GM21786 (cell line): ENCODE results near the gene NXNL1.
"Not testable (repeated sequence)": the region's sequence is repeated elsewhere in the genome, so short reads cannot be mapped to it uniquely, and the experiment has no call there.

Source experiments
- ATAC-seq: cut with Tn5 transposase; IDR thresholded peaks from one replicate; pipeline ENCODE4 v1.9.1; 2021; ENCODE audit not compliant: unreplicated experiment

Gene NXNL1

DNA sequence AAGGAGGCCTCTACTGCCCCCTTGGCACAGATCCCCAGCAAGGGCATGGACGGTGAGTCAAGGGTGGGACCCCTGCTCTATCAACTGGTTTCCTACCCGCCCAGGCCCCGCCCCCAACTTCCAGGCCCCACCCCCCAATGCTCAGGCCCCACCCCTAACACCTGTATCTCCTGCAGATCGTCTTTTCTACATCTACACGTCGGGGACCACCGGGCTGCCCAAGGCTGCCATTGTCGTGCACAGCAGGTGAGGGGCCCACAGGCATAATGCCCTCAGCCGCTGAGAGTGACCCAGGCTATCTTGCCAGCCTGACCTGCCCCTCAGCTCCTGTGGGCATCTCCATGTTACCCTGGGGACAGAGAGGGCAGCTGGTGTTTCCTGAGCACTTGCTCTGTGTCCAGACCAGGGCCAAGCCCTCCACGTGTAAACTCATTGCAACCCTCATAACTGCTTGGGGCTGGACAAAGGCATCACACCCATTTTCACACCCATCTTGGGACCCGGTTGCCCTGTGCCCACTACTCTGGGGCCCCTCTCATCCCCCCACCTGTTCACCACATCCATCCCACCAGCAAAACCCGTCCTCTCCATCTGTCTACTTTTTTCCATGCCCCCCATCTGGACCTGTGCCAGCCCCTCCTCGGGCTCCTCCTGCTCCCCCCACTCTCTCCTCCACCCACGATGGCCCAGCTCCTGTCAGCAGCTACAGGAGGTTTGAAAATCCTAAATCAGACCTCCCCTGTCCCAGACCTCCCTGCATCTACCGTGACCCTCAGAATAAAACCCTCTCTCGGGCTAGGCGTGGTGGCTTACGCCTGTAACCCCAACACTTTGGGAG is 26.8 kb upstream of the NXNL1 start:
- no peak for ATAC-seq

DNA sequence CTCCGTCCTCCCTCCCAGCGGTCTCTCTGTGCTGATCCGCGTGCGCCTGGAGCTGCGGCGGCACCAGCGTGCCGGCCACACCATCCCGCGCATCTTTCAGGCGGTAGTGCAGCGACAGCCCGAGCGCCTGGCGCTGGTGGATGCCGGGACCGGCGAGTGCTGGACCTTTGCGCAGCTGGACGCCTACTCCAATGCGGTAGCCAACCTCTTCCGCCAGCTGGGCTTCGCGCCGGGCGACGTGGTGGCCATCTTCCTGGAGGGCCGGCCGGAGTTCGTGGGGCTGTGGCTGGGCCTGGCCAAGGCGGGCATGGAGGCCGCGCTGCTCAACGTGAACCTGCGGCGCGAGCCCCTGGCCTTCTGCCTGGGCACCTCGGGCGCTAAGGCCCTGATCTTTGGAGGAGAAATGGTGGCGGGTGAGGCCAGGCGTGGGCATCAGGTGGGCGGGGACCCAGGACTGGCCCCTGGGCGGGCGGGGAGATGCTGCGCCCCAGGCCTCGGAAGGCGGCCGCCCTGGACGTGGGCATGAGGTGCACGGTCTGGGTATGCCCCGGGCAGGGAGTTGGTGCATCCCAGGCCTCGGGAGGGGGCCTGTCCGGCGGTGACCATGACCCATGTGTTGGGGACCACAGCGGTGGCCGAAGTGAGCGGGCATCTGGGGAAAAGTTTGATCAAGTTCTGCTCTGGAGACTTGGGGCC is 26.0 kb upstream of the NXNL1 start:
- no peak for ATAC-seq

DNA sequence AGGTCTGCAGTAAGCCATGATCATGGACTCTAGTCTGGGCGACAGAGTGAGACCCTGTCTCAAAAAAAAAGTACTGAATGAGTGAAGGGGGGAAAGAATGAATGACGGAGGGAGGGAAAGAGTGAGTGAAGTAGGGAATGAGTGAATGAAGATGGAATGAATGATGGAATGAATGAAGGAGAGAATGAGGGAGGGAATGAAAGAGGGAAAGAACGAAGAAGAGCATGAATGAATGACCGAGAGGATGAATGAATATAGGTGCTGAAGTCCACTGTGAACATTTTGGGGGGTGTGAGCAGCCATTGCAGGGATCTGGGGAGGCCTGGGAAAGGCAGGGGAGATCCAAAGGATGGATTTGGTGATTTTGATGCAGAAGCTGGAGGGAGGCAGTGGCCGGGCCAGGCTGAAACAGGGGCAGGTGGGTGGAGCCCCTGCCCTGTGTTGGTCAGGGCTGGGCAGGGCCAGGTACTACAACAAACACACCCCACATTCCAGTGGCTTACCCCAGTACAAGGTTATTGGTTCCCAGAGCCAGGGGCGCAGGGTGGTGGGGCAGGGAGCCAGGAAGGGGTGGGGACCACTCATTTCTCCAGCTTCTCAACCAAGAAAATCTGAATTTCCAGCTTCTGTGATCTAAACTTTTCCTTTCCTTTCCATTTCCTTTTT is 23.9 kb upstream of the NXNL1 start:
- no peak for ATAC-seq

DNA sequence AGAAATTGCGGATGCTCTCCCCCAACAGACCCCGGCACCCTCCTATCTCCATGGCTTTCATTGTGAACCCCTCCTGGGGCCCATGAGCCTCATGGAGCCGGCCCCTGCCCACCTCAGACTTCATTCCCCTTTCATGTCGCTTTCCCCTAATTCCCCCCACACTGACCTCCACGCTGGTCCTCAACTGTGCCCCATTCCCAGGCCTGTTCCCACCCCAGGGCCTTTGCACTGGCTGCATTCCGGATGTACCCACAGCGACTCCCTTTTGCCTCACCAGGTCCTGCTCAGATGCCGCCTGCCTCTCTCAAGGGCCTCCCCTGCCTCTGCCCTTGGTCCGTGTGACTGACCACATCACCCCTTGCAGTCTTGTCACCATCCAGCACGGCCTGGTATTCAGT is 22.9 kb upstream of the NXNL1 start:
- no peak for ATAC-seq

DNA sequence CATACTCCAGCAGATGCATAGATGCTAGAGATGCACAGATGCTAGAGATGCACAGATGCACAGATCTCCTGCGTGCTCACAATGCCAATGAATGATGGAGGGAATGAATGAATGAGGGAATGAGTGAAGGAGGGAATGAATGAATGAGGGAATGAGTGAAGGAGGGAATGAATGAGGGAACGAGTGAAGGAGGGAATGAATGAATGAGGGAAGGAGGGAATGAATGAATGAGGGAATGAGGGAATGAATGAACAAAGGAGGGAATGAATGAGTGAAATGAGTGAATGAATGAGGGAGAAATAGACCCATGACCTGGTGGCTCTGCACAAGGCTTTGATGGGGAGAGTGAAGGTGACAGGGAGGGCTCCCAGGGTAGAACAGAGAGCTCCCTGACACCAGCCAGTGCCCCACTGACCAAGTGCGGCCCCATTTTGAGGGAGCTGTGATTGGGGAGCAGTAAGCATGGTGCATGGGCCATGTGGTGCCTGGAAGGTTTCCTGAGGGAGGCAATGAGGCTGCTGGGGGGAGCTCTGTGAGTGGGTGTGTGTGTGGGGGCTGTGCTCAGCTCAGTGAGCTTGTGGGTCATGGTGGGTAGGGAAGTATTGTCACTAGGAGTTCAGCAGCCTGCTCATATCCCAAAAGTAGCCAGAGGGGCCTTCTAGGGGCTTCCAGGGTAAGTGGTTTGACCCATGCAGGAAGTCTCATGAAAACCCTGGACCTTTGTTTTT is 22.3 kb upstream of the NXNL1 start:
- no peak for ATAC-seq

DNA sequence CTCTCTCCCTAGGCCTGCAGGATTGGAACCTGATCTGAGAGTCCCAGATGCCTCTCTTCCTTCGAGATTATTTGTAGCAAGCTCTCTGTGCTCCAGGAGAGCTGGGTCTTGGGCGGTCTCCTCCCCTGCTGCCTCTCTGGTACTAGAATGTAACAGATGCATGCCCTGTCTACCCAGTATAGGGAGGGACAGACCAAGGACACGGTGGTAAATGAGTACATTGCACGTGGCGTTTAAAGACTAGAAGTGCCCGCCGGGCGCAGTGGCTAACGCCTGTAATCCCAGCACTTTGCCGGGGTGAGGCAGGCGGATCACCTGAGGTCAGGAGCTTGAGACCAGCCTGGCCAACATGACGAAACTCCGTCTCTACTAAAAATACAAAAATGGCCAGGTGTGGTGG is 21.3 kb upstream of the NXNL1 start:
- no peak for ATAC-seq

DNA sequence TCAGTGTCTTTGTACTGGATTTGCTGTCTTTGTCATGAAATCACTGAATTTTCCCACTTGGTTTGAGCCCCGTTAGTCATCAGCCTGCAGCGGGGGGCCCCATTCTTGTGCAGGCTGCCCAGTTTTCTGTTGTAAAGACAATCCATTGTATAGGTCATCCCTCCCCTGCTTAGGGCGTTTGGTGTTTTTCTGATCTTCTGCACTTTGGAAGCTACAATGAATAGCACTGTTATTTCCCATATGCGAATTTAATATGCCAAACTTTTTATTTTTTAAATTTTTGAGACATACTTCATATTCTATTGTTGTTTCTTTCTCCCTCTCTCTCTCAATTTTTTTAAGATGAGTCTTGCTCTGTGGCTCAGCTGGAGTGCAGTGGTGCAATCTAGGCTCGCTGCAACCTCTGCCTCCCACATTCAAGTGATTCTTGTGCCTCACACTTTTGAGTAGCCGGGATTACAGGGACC is 18.6 kb upstream of the NXNL1 start:
- no peak for ATAC-seq

DNA sequence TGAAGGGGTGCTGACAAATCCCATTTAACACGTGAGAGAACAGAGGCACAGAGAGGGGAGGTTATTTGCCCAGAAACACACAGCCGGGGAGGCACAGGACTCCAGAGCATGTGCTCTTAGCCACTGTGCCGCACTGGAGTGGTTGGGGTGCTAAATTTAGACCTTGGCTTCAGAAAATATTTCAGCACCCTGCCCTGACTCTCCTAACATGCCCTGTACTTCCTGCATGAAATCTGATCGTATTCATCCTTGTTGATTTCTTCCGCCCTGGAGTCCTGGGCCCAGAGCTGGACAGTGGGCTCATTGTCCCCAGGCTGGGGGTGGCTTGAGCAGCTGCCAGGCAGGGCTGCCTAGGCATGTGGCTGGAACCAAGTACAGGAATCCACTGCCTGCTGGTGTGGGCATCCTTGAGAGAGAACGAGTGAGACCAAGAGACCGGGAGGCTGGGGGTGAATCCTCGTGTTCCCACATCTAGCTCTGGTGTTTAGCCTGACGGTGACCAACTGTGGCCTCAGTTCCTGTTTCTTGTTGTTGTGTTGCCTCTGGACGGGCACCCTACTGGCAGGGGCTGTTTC is 14.9 kb upstream of the NXNL1 start:
- no peak for ATAC-seq

DNA sequence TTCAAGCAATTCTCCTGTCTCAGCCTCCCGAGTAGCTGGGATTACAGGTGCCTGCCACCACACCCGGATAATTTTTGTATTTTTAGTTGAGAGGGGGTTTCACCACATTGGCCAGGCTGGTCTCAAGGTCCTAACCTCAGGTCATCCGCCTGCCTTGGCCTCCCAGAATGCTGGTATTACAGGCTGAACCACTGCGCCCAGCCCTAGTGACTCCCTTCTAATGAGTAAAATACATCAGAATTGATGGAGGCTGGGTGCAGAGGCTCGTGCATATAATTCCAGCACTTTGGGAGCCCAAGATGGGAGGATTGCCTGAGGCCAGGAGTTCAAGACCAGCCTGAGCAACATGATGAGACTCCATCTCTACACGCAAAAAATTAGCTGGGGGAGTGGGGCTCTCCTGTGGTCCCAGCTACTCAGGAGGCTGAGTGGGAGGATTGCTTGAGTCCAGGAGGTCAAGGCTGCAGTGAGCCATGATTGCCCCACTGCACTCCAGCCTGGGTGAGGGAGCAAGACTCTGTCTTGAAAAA is 14.3 kb upstream of the NXNL1 start:
- not testable (repeated sequence) for ATAC-seq

DNA sequence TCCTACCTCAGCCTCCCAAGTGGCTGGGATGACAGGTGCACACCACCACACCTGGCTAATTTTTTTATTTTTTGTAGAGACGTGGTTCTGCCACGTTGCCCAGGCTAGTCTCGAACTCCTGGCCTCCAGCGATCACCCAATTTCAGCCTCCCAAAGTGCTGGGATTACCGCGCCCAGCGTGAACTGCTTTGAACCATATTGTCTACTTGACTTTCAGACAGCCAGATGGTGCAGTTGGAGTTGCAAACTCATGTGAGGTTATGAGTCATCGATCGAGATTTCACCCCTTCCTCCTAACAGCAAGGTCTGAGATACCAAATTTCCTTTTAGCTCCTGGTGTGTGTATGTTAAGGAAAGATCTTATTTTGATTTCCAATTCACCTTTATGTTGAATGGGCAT is 12.3 kb upstream of the NXNL1 start:
- ATAC-seq, result no peak

DNA sequence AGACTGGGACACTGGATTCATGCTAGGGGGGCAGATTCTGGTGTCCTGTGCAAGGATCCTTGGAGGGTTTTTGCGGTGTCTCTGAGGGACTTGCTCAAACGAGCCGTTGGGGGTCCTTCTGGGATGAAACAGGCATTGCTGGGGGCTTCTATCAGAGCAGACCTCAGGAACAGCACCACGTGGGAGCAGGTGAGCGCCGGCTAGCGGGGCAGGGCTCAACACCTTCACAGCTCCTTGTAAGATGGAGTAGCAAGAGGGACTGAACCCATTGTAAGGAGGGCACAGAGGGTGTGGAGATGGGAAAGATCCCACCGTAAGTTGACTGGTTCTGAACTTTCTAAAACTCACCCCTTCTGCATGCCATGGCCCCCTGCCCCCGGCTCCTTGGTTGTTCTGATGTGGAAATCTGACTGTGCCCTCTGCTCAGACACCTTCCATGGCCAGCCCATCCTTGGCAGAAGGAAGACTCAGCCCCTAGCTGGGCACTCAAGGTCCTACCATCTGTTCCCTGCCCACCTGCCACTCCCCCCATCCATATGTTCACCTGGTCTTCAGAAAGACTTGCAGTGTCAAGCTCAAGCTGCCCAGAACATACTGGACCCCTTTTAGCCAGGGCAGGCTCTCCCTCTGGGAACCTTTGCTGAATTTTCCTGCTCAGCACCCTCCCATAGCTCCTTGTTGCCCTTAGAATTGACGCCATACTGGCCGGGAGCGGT is 10.8 kb upstream of the NXNL1 start:
- ATAC-seq, result no peak

DNA sequence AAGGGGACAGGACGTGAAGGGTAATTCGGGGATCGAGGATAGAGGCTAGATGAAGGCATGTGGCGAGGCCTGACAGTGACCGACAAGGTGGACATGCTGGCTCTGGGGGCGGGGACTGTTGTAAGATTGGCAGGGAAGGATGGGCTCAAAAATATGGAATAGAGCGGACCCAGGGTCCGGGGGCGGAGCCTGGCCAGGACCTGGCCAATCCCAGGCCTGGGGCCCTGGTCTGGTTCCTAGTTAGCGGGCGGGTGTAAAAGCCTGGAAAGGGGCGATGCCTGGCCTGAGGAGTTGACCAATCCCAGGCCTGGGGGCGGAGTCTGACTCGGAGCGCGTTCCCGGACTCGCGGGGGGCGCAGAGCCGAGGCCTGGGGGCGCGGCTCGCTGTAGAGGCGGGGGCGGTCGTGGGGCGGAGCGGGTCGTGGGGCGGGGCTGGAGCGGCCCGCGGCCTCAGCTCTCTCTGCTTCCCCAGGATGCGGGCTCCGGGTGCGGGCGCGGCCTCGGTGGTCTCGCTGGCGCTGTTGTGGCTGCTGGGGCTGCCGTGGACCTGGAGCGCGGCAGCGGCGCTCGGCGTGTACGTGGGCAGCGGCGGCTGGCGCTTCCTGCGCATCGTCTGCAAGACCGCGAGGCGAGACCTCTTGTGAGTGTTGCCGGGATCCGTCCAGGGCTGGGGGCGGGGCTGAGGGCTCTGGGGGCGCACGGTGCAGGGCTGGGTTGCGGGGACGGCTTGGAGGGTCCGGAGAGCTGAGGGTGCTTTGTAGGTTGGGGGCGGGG is 9.5 kb upstream of the NXNL1 start, which contains the start of gene SLC27A1:
Gene SLC27A1 (plus strand): TSS at position 457 of the 774 bp plus-strand sequence. CDS start 17 bp downstream, at position 474.
- peak; percentile 67 for ATAC-seq

DNA sequence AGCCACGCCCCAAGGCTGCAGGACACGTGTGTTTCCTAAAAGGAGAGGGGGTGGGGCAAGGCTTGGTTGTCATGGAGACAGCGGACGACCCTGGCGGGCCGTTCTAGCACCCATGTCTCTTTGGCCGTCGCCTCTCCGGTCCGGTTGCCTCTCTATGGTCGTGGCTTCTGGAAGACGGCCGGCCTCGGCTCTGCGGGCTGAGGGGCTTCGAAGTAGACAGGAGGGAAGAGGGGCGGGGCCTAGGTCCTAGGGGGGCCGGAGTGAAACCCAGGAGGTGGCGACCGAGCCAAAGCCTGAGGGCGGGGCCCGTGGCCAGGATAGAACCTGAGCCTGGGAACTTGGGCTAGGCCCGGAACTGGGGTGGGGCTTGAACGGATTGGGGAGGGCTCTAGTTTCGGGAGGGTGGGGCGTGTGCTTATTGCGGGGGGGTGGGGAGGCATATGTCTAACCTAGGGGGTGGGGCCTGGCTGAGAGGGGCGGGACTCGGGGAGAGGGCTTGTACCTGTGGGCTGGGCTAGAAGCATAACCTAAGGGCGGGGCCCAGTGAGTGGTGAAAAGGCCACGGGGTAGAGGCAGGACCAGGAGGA is 8.8 kb upstream of the NXNL1 start:
- ATAC-seq, result peak; percentile 56

DNA sequence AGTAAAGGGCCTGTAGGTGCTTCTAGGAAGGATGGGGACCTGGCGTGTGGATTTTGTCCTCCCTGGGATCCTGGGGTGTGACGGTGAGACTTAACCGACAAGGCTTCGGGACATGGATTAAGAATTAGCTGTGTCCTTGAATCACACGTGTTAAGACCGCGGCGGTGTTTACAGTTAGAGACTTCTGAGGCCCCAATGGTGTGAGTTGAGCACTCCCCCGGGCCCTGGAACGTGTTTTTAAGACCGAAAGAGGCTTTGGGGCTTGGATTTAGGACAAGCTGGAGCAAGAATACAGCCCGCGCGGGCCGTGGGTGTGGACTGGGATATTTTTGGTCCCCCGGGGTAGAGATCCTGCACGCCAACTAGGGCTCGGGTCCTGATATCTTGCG is 8.4 kb upstream of the NXNL1 start:
- ATAC-seq, result no peak

DNA sequence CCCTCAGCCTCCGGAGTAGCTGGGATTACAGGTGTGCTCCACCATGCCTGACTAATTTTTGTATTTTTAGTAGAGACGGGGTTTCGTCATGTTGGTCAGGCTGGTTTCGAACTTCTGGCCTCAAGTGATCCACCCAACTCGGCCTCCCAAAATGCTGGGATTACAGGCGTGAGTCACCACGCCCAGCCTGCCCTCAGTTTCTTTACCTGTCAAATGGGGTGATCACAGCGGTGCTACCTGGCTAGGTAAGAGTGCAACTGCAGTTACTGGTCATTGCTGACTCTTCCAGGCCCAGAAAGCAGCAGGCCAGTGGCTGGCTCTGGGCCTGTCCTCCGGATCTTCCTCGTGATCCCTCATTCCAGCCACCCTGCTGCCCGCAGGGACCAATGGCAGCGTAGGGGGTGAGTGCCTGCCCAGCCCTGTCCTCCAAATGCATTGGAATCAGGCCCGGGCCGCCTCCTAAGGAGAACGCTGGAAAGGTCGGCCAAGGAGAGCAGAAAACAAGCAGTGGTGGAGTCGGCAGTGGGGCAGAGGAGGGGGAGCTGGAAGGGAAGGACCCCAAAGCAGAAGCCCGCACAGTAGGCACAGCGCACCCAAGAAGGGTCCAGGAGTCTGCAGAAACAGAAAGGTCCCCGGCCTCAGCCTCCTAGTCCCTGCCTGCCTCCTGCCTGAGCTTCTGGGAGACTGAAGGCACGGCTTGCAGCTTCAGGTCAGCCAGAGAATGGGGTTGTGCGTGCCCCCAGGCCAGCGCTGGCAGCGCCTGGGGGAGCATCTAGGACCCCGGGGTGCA is 7.8 kb upstream of the NXNL1 start:
- no peak for ATAC-seq

DNA sequence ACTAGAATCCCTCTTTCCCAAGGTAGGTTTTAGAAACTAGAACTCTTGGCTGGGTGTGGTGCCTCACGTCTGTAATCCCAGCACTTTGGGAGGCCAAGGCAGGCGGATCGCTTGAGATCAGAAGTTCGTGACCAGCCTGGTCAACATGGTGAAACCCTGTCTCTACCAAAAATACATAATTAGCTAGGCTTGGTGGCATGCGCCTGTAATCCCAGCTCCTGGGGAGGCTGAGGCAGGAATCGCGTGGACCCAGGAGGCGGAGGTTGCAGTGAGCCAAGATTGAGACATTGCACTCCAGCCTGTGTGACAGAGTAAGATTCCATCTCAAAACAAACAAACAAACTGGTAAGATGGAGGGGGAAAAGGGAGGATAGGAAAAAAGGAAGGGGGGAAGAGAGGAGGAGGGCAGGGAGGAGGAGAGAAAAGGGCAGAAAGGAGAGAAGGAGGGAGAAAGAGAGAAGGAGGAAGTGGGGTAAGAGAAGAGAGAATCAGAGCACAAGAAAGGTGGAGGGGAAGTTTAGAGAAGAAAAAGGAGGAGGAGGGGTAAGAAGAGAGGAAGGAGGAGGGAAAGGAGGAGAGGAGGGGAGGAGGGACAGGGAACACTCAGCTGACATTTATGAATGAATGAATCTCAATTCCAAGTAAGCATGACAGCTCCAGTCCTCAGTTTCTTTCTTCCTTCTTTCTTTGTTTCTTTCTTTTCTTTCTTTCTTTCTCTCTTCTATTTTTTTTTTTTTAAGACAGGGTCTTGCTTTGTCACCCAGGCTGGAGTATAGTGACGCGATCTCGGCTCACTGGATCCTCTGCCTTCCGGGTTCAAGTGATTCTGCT is 7.0 kb upstream of the NXNL1 start:
- no peak for ATAC-seq

DNA sequence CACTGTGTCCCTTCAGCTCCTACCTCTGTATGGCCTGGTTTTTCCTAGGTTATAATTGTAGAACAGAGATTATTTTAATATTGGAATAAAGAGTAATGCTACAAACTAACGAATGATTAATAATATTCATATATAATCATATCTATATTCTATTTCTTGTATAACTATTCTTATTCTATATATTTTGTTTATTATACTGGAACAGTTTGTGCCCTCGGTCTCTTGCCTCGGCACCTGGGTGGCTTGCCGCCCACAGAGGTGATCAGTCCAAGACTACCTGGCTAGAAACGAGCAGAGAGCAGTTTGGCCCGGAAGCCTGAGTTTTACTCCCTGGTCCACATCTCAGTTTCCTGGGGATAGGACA is 5.7 kb upstream of the NXNL1 start:
- ATAC-seq, result no peak
